Heart left ventricle (tissue), 16 donors: ENCODE data around the gene ZNF771. TPM values are rescaled to one million over a fixed set of nuclear protein-coding genes. Genes with fewer than 3 reads are reported as not detected.

Experiments
- ATAC-seq, 4 donors: fragments of 200-7000 bp; cut with Tn5 transposase; one replicate each; pipeline ENCODE4 v1.9.1; 2020 to 2022; ENCODE audit warnings: moderate library complexity in 4 of 4, mild to moderate bottlenecking in 3 of 4, moderate number of reproducible peaks in 1 of 4
- DNase-seq, 5 donors: peaks; one replicate each; pipeline ENCODE4 v3.0.0-alpha.2; 2020
- H3K27ac ChIP-seq, 12 donors: fragments of 200-600 bp; sonication (generic) in 4 of 12; one replicate each; pipeline versions ENCODE4 v1.5.0 to v1.8.0; 2016 to 2022; ENCODE audit warnings: mild to moderate bottlenecking in 2 of 12
- H3K27me3 ChIP-seq, 9 donors: fragments of 200-600 bp; sonication (generic) in 2 of 9; one replicate each; pipeline versions ENCODE4 v1.5.1 to v1.8.0; 2016 to 2022; ENCODE audit warnings: mild to moderate bottlenecking in 3 of 9
- H3K36me3 ChIP-seq, 9 donors: fragments of 200-600 bp; sonication (generic) in 2 of 9; one replicate each; pipeline versions ENCODE4 v1.5.0 to v1.8.0; 2018 to 2022; ENCODE audit warnings: mild to moderate bottlenecking in 2 of 9
- H3K4me1 ChIP-seq, 12 donors: fragments of 200-600 bp; sonication (generic) in 4 of 12; one replicate each; pipeline versions ENCODE4 v1.5.0 to v1.8.0; 2016 to 2022; ENCODE audit warnings: mild to moderate bottlenecking in 3 of 12
- H3K4me3 ChIP-seq, 12 donors: fragments of 200-600 bp; sonication (generic) in 4 of 12; one replicate each; pipeline versions ENCODE4 v1.5.0 to v1.8.0; 2017 to 2022; ENCODE audit warnings: mild to moderate bottlenecking in 9 of 12, moderate library complexity in 4 of 12
- H3K9me3 ChIP-seq, 12 donors: fragments of 200-600 bp; sonication (generic) in 4 of 12; one replicate each; pipeline versions ENCODE4 v1.5.0 to v1.8.0; 2016 to 2022; ENCODE audit warnings: mild to moderate bottlenecking in 1 of 12
- CTCF ChIP-seq, 12 donors: fragments of 200-600 bp; sonication (generic) in 4 of 12; IDR thresholded peaks; one replicate each; pipeline versions ENCODE4 v1.5.0 to v1.8.0; 2018 to 2022; ENCODE audit warnings: antibody characterized with exemption in 12 of 12, mild to moderate bottlenecking in 5 of 12
- POLR2A ChIP-seq, 2 donors: fragments of 450-650 bp; IDR thresholded peaks; one replicate each; pipeline ENCODE4 v1.6.1; 2017; ENCODE audit warnings: antibody characterized with exemption in 2 of 2, mild to moderate bottlenecking in 2 of 2, moderate library complexity in 2 of 2
- WGBS, 4 donors: extraction: QIAGEN DNeasy Blood & Tissue Kit in 2 of 4; methylation state at CpG; one replicate each; pipeline versions ENCODE4 v1.1.5 to v1.1.7; 2013 to 2018; 5-methylcytosine and 5-hydroxymethylcytosine counted together
- intact Hi-C, 10 donors: fragments of 100-400 bp; cut with DNase I; formaldehyde crosslinking; loops; one replicate each; pipeline versions ENCODE4 v1.11.1 to v1.14.2; 2022
- polyA plus RNA-seq, 2 donors: library from polyadenylated mRNA; stranded (reverse); fragments of 200-250 nt; gene quantifications; one replicate each; pipeline ENCODE4 v1.2.3, GENCODE V29; 2013
- total RNA-seq, 9 donors: library from RNA; depleted of rRNA in 2 of 9; stranded (reverse); fragments of >200 nt in 2 of 9; fragmentation: NEBNext Ultra II Directional in 3 of 9; extraction: Animal tissue kit (Norgen Biotek cat#: 25700) in 3 of 9; gene quantifications; one replicate each; pipeline versions ENCODE4 v1.1.0 to v1.2.4, GENCODE V29; 2016 to 2023
- donor health status: ischemic (EF 13 %, LVEDD 7.1; RV severe dilation, severe dysfunction).
- donor health status: healthy with polysubstance abuse.
- donor health status: DM: no; HTN: yes; CAD: no.
- donor health status: DM: no; HTN: no; CAD: no.
- donor health status: ischemic (EF 25% LVEDD 6.9; RV normal size, moderate dysfunction).
- donor health status: ischemic (EF 25% LVEDD 5.7; RV mildly dilated, moderate dysfunction).
- donor health status: healthy.
- donor health status: DM: yes; HTN: yes; CAD: no.
- donor health status: ischemic (EF 35%, LVEDD 5.7; RV mildly dilated, moderate dysfunction).
- donor health status: nonischemic (EF 11% LVEDD 7.7; RV severe dilation, severe dysfunction).
- donor health status: DM: yes; HTN: yes; CAD: no.
- donor health status: PGD.
- donor health status: ischemic (EF 29% LVEDD 5.4; RV normal size, mild dysfunction).
- donor health status: nonischemic (EF 23%, LVEDD 6.1; RV moderate dilation, normal function).

Gene ZNF771
- total and polyA plus RNA-seq, 11 donors = 4.4 to 18.8 (median 6.8) TPM

- DNase-seq (no peak), ATAC-seq (no peak)
- H3K27me3 ChIP-seq = no peaks in the 10 kb centered on the region
- H3K27ac ChIP-seq = peak overlapping the region in 1 of 12 donors; percentile 76
- intact Hi-C loops = no loop called here
- WGBS, 4 donors = 67 to 83% (median 72%) methylated on average over 4 to 6 of the region's 6 CpGs
- no peaks in the 10 kb centered on the region for H3K9me3 ChIP-seq
- H3K4me3 ChIP-seq = peak overlapping the region in 1 of 12 donors; percentile 54
- H3K36me3 ChIP-seq = no peaks in the 10 kb centered on the region
- TF ChIP-seq CTCF (IDR thresholded peaks at IDR 0.05) (no peak), POLR2A (IDR thresholded peaks at IDR 0.05) (no peak)
- peaks cover 0 to 45% (median 15%) of the 10 kb centered on the region in 12 donors for H3K4me1 ChIP-seq
Observed at GRCh38 chr16:30380803-30381208, 26.6 kb upstream of the ZNF771 start.

GRCh38 chr16:30381291-30382041, 25.9 kb upstream of the ZNF771 start:
- Histone ChIP-seq H3K27ac (peak overlapping the region in 1 of 12 donors; percentile 76), H3K36me3 (no peaks in the 10 kb centered on the region), H3K27me3 (no peaks in the 10 kb centered on the region), H3K9me3 (no peaks in the 10 kb centered on the region), H3K4me3 (peak overlapping the region in 1 of 12 donors; percentile 54), H3K4me1 (peaks cover 0 to 45% (median 15%) of the 10 kb centered on the region in 12 donors)
- peak in 1 of 5 donors; percentile 31 for DNase-seq
- 79 to 85% (median 85%) methylated on average over 13 of the region's 13 CpGs for WGBS, 4 donors
- no peak for ATAC-seq
- intact Hi-C loops = no loop called here
- TF ChIP-seq POLR2A (IDR thresholded peaks at IDR 0.05) (no peak), CTCF (IDR thresholded peaks at IDR 0.05) (no peak)

- H3K4me3 ChIP-seq = peak within 1 kb of the TSS in 2 of 12 donors; percentile 10 to 54
- peak within 1 kb of the TSS in 1 of 12 donors; percentile 76 for H3K27ac ChIP-seq
- intact Hi-C loops = no loop called here
- ATAC-seq (no peak), DNase-seq (peak in 1 of 5 donors; percentile 23)
- H3K27me3 ChIP-seq = no peaks in the 10 kb centered on the region
- H3K4me1 ChIP-seq = peaks cover 0 to 40% (median 10%) of the 10 kb centered on the region in 12 donors
- no peaks in the 10 kb centered on the region for H3K36me3 ChIP-seq
- no peaks in the 10 kb centered on the region for H3K9me3 ChIP-seq
- TF ChIP-seq CTCF (IDR thresholded peaks at IDR 0.05) = no peak
- no peak for TF ChIP-seq POLR2A (IDR thresholded peaks at IDR 0.05)
- 58 to 76% (median 61%) methylated on average over 12 of the region's 12 CpGs for WGBS, 4 donors
Observed at GRCh38 chr16:30382111-30382881, 25.1 kb upstream of the ZNF771 start, which contains the start of gene SEPTIN1. TSS of gene SEPTIN1 (minus strand) at chr16:30382561. CDS start at chr16:30382542, 19 bp downstream.

- Histone ChIP-seq H3K4me3 (no peak overlapping the region), H3K36me3 (no peaks in the 10 kb centered on the region), H3K9me3 (no peaks in the 10 kb centered on the region), H3K27me3 (no peaks in the 10 kb centered on the region), H3K27ac (peak overlapping the region in 1 of 12 donors; percentile 76), H3K4me1 (peaks cover 0 to 35% (median 7%) of the 10 kb centered on the region in 12 donors)
- ATAC-seq (no peak), DNase-seq (no peak)
- TF ChIP-seq CTCF (IDR thresholded peaks at IDR 0.05) (no peak), POLR2A (IDR thresholded peaks at IDR 0.05) (no peak)
- intact Hi-C loops = no loop called here
- 46 to 55% (median 50%) methylated on average over 2 of the region's 2 CpGs for WGBS, 4 donors
Observed at GRCh38 chr16:30383521-30383920, 23.9 kb upstream of the ZNF771 start.
